HG03175 (cell line): ENCODE measurements around the gene KRTAP10-1.

Experiments
- ATAC-seq: cut with Tn5 transposase; IDR thresholded peaks from one replicate; pipeline ENCODE4 v1.9.1; 2021; ENCODE audit warnings: mild to moderate bottlenecking, moderate library complexity; ENCODE audit not compliant: unreplicated experiment

KRTAP10-1 gene

GRCh38 chr21:44492567-44493385, 47.2 kb downstream of the KRTAP10-1 start:
- ATAC-seq: no peak

GRCh38 chr21:44490816-44491215, 49.2 kb downstream of the KRTAP10-1 start:
- no peak for ATAC-seq

GRCh38 chr21:44490405-44490804, 49.6 kb downstream of the KRTAP10-1 start:
- no peak for ATAC-seq

- ATAC-seq: no peak
These were observed 50.0 kb downstream of the KRTAP10-1 start for GRCh38 chr21:44489962-44490361.
